A673 (cell line): ENCODE measurements around the gene HOXB3.

ENCODE experiments used
- EZH2 ChIP-seq: fragments of 200-600 bp; sonication (generic); IDR thresholded peaks from 2 replicates; pipeline ENCODE4 v1.6.1; 2017; ENCODE audit warnings: borderline replicate concordance, low read depth, mild to moderate bottlenecking, mixed read lengths, antibody characterized with exemption, low read length; ENCODE audit not compliant: poor library complexity, severe bottlenecking
- TF ChIP-seq, protein P1 (sequence below): fragments of 300-800, 200-600 bp; sonication (generic); conservative IDR thresholded peaks from 2 replicates; pipeline ENCODE4 v1.5.1; 2017; ENCODE audit warnings: low read depth, mild to moderate bottlenecking, antibody characterized with exemption, low read length, moderate library complexity, mixed read lengths

DNA sequence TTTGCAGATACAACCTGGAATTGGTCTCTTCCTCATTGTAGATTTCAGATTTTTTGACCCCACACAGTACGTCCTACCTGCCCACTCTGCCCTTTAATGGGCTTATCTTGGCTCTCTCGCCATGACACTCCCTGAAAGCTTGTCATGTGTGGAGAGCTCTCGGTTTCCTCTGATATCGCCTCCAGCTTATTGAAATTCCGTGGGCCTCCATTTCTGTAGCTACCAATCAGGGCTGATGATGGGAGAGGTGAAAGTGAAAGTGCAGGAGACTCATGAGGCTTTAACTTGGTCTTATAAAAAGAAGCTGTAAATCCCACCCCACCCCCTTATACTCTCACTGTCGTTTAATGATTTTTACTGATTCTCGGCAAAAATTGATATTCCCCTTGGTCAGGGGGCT is 76.9 kb downstream of the HOXB3 start:
- TF ChIP-seq, protein P1, sequence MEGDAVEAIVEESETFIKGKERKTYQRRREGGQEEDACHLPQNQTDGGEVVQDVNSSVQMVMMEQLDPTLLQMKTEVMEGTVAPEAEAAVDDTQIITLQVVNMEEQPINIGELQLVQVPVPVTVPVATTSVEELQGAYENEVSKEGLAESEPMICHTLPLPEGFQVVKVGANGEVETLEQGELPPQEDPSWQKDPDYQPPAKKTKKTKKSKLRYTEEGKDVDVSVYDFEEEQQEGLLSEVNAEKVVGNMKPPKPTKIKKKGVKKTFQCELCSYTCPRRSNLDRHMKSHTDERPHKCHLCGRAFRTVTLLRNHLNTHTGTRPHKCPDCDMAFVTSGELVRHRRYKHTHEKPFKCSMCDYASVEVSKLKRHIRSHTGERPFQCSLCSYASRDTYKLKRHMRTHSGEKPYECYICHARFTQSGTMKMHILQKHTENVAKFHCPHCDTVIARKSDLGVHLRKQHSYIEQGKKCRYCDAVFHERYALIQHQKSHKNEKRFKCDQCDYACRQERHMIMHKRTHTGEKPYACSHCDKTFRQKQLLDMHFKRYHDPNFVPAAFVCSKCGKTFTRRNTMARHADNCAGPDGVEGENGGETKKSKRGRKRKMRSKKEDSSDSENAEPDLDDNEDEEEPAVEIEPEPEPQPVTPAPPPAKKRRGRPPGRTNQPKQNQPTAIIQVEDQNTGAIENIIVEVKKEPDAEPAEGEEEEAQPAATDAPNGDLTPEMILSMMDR = no peak
- no peak for TF ChIP-seq EZH2
